Pancreas (tissue), 10 donors: ENCODE data around the gene SEPHS1. TPM values are rescaled to one million over a fixed set of nuclear protein-coding genes. Genes with fewer than 3 reads are reported as not detected.

ENCODE experiments used
- ATAC-seq, 4 donors: fragments of 200-7000 bp; cut with Tn5 transposase; one replicate each; pipeline versions ENCODE4 v1.8.0 to v1.9.1; 2020; ENCODE audit warnings: mild to moderate bottlenecking in 4 of 4, moderate library complexity in 4 of 4
- DNase-seq, 6 donors: peaks; one replicate each; pipeline ENCODE4 v3.0.0-alpha.2; 2020
- FAIRE-seq: peaks from 2 replicates; lab custom pipeline; 2012; peaks lifted over from hg19 to GRCh38; lab: Jason Lieb, UNC
- H3K27ac ChIP-seq, 4 donors: fragments of 200-600 bp; sonication (generic); 1 replicate in 3 of 4; 2 replicates in 1 of 4; pipeline versions ENCODE4 v1.5.0 to v1.8.0; 2020
- H3K27me3 ChIP-seq, 4 donors: fragments of 200-600 bp; one replicate each; pipeline ENCODE4 v1.8.0; 2021
- H3K36me3 ChIP-seq, 3 donors: fragments of 200-600 bp; sonication (generic) in 1 of 3; one replicate each; pipeline versions ENCODE4 v1.5.0 to v1.8.0; 2020 to 2021
- H3K4me1 ChIP-seq, 3 donors: fragments of 200-600 bp; one replicate each; pipeline ENCODE4 v1.8.0; 2021
- H3K4me3 ChIP-seq, 4 donors: fragments of 200-600 bp; sonication (generic) in 2 of 4; one replicate each; pipeline versions ENCODE4 v1.5.0 to v1.8.0; 2020 to 2021
- H3K9me3 ChIP-seq, 4 donors: fragments of 200-600 bp; one replicate each; pipeline ENCODE4 v1.8.0; 2021
- WGBS, 2 donors: extraction: QIAGEN DNeasy Blood & Tissue Kit; methylation state at CpG; one replicate each; pipeline ENCODE4 v1.1.7; 2013; 5-methylcytosine and 5-hydroxymethylcytosine counted together
- intact Hi-C, 3 donors: fragments of 100-400 bp; cut with DNase I; formaldehyde crosslinking; loops; one replicate each; pipeline versions ENCODE4 v1.11.1 to v1.14.2; 2022
- polyA plus RNA-seq, 2 donors: library from polyadenylated mRNA; stranded (reverse); fragments of 200-250 nt; gene quantifications; one replicate each; pipeline ENCODE4 v1.2.3, GENCODE V29; 2013
- total RNA-seq, 6 donors: library from RNA; stranded (reverse); fragmentation: NEBNext Ultra II Directional in 4 of 6; extraction: Animal tissue kit (Norgen Biotek cat#: 25700) in 4 of 6; gene quantifications; one replicate each; pipeline versions ENCODE4 v1.2.1 to v1.2.4, GENCODE V29; 2021 to 2023
- TF ChIP-seq, protein P1 (sequence below), 4 donors: fragments of 200-600 bp; sonication (generic) in 3 of 4; IDR thresholded peaks; one replicate each; pipeline versions ENCODE4 v1.5.0 to v1.8.0; 2021; ENCODE audit warnings: antibody characterized with exemption in 4 of 4
- donor health status: healthy with polysubstance abuse.
- donor health status: DM: no; HTN: no; CAD: no; lungs with moderate emphysema.
- donor health status: DM: no; HTN: no; CAD: no.
- donor health status: control.
- donor health status: control.
- donor health status: Bipolar disorder and iron deficiency.
- donor health status: DM: yes; HTN: yes; CAD: no.
- donor health status: DM: no; HTN: no; CAD: no.
- donor health status: DM: no; HTN: no; CAD: no.
- donor health status: DM: yes; HTN: yes; CAD: no.

The SEPHS1 gene
- total and polyA plus RNA-seq, 8 donors, result 14.3 to 24.6 (median 19.7) TPM

- Histone ChIP-seq H3K27ac (no peak overlapping the region), H3K27me3 (no peaks in the 10 kb centered on the region), H3K9me3 (no peaks in the 10 kb centered on the region), H3K4me3 (no peak overlapping the region), H3K4me1 (no peaks in the 10 kb centered on the region), H3K36me3 (peaks cover 0 to 18% (median 7%) of the 10 kb centered on the region in 3 donors)
- TF ChIP-seq, protein P1, sequence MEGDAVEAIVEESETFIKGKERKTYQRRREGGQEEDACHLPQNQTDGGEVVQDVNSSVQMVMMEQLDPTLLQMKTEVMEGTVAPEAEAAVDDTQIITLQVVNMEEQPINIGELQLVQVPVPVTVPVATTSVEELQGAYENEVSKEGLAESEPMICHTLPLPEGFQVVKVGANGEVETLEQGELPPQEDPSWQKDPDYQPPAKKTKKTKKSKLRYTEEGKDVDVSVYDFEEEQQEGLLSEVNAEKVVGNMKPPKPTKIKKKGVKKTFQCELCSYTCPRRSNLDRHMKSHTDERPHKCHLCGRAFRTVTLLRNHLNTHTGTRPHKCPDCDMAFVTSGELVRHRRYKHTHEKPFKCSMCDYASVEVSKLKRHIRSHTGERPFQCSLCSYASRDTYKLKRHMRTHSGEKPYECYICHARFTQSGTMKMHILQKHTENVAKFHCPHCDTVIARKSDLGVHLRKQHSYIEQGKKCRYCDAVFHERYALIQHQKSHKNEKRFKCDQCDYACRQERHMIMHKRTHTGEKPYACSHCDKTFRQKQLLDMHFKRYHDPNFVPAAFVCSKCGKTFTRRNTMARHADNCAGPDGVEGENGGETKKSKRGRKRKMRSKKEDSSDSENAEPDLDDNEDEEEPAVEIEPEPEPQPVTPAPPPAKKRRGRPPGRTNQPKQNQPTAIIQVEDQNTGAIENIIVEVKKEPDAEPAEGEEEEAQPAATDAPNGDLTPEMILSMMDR (IDR thresholded peaks at IDR 0.05), result no peak
- no peak for FAIRE-seq
- ATAC-seq, result no peak
- no peak for DNase-seq
- intact Hi-C loops, result no loop called here
- WGBS, 2 donors, result 86 to 87% methylated on average over 6 of the region's 6 CpGs
These were observed 30.6 kb downstream of the SEPHS1 start for GRCh38 chr10:13317474-13317873.

DNA sequence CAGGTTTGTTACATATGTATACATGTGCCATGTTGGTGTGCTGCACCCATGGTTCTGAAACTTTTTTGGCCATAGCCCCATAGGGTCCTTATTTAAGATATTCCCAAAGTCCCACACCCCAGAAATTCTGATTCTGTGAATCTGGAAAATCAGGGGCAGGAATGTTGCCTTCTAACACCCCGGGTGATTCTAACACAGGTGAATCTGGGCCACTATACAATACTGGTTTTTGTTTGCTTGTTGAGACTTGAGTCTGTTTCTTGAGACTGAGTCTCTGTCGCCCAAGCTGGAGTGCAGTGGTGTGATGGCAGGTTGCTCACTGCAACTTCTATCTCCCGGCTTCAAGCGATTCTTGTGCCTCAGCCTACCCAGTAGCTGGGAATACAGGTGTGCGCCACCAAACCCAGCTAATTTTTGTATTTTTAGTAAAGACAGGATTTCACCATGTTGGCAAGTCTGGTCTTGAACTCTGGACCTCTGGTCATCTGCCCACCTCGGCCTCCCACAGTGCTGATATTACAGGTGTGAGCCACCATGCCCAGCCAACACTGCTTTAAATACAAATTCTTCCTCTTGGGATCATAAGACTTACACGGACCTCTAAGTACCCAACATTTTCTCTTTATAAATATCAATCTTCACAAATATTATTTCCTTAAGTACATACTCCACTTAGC, 31.3 kb downstream of the SEPHS1 start:
- no peak for ATAC-seq
- FAIRE-seq, result no peak
- 92% methylated on average over 7 of the region's 7 CpGs for WGBS, 2 donors
- no peak for DNase-seq
- TF ChIP-seq, protein P1 (IDR thresholded peaks at IDR 0.05), result no peak
- Histone ChIP-seq H3K4me3 (no peak overlapping the region), H3K27me3 (no peaks in the 10 kb centered on the region), H3K9me3 (no peaks in the 10 kb centered on the region), H3K36me3 (peaks cover 0 to 13% (median 0%) of the 10 kb centered on the region in 3 donors), H3K27ac (no peak overlapping the region), H3K4me1 (no peaks in the 10 kb centered on the region)
- intact Hi-C loops, result no loop called here

DNA sequence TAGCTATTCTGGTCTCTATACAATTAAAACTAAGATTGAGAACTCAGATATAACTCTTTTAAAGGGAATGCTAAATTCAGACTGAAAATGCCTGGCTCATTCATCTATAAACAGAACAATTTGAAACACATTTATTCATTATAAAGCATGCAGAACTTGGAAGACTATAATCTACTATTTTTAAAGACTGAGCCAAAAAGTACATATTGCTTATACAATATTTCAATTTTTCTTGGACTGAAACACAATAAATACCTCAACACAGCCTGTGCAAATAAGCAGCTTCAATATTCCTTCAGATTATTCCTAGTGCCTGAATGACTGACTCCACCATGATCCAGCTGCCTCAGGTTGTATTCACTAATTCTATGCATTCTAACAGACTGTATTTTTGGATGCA, 32.7 kb downstream of the SEPHS1 start:
- intact Hi-C loops, result no loop called here
- DNase-seq (no peak), ATAC-seq (no peak), FAIRE-seq (no peak)
- TF ChIP-seq, protein P1 (IDR thresholded peaks at IDR 0.05), result no peak
- Histone ChIP-seq H3K4me1 (no peaks in the 10 kb centered on the region), H3K27me3 (no peaks in the 10 kb centered on the region), H3K9me3 (no peaks in the 10 kb centered on the region), H3K4me3 (no peak overlapping the region), H3K36me3 (peaks cover 0 to under 1% (median 0%) of the 10 kb centered on the region in 3 donors), H3K27ac (no peak overlapping the region)

DNA sequence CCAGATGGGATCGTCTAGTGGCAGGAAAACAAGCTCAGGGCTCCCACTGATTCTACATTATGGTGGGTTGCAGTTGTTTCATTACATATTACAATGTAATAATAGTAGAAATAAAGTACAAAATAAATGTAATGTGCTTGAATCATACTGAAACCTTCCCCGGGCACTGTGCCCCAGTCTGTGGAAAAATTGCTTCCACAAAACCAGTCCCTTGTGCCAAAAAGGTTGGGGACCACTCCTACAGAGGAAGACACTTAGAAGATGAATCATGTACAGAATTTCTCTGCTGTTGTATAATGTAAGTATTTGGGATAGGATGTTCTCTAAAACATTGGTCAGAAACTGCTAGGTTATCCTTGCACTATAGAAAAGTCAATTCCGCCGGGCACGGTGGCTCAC, 36.9 kb downstream of the SEPHS1 start:
- WGBS, 2 donors, result 71 to 79% methylated on average over 5 of the region's 5 CpGs
- Histone ChIP-seq H3K4me1 (no peaks in the 10 kb centered on the region), H3K9me3 (no peaks in the 10 kb centered on the region), H3K36me3 (no peaks in the 10 kb centered on the region), H3K27me3 (no peaks in the 10 kb centered on the region), H3K4me3 (no peak overlapping the region), H3K27ac (no peak overlapping the region)
- intact Hi-C loops, result no loop called here
- DNase-seq, result no peak
- FAIRE-seq, result no peak
- ATAC-seq, result no peak
- TF ChIP-seq, protein P1 (IDR thresholded peaks at IDR 0.05), result no peak

DNA sequence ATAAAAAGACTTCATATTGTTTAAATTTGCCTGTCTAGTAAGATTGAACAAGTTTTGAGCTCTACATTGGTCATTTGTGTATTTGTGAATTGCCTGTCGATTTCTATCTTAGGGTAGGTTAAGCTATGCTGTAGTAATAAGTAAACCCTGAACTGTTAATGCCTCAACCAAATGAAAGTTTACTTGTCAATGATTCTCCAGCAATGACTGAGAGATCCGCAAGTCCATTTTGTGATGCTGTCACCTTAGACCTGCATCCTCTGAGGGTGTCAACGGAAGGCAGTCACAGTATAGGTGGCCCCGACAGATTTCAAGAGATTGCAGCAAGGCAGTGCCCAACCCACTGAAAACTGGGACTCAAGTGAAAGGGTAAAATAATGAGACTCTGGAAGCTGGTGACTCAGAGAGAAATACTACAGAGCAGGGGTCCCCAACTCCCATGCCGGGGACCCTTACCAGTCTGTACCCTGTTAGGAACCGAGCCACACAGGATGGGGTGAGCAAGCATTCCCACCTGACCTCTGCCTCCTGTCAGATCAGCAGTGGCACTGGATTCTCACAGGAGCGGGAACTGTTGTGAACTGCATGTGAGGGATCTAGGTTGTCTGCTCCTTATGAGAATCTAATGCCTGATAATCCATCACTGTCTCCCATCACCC, 37.4 kb downstream of the SEPHS1 start:
- FAIRE-seq, result no peak
- H3K4me1 ChIP-seq, result no peaks in the 10 kb centered on the region
- no peaks in the 10 kb centered on the region for H3K9me3 ChIP-seq
- DNase-seq, result no peak
- no peaks in the 10 kb centered on the region for H3K36me3 ChIP-seq
- H3K27ac ChIP-seq, result no peak overlapping the region
- intact Hi-C loops, result no loop called here
- WGBS, 2 donors, result 71 to 73% methylated on average over 7 of the region's 7 CpGs
- no peak for ATAC-seq
- no peak overlapping the region for H3K4me3 ChIP-seq
- no peaks in the 10 kb centered on the region for H3K27me3 ChIP-seq
- TF ChIP-seq, protein P1 (IDR thresholded peaks at IDR 0.05), result no peak
